Measurements from ENCODE around the gene RASA2. TPM values are rescaled to one million over a fixed set of nuclear protein-coding genes. Genes with fewer than 3 reads are reported as not detected.

Gene RASA2
- total and polyA plus RNA-seq, 2 experiments from 2014 or later: 6.2 to 12.6 TPM

GRCh38 chr3:141550926-141551665, 64.3 kb downstream of the RASA2 start:
- no peak for DNase-seq (ENCODE audit: low spot score)
- Histone ChIP-seq H3K27me3 (no peaks in the 10 kb centered on the region), H3K4me1 (ENCODE audit: insufficient read depth) (no peaks in the 10 kb centered on the region), H3K4me2 (no peak overlapping the region), H3K79me2 (no peaks in the 10 kb centered on the region), H4K20me1 (ENCODE audit: insufficient read depth, poor library complexity, severe bottlenecking) (no peaks in the 10 kb centered on the region), H2AFZ (no peak overlapping the region), H3K27ac (no peak overlapping the region), H3K36me3 (replicated peaks; ENCODE audit: insufficient read depth, low read depth) (no peaks in the 10 kb centered on the region), H3K9me2 (replicated peaks; ENCODE audit: insufficient read depth) (no peaks in the 10 kb centered on the region), H3K4me3 (no peak overlapping the region), H3K9me3 (ENCODE audit: low read depth) (peaks cover 11% of the 10 kb centered on the region)
- TF ChIP-seq EZH2 (IDR thresholded peaks at IDR 0.05; ENCODE audit: borderline replicate concordance) (no peak), CTCF (IDR thresholded peaks at IDR 0.05; ENCODE audit: poor library complexity) (no peak), EZH2phosphoT487 (IDR thresholded peaks at IDR 0.05; ENCODE audit: low read depth, severe bottlenecking, unreplicated experiment) (no peak)
- WGBS (ENCODE audit: low lambda C conversion rate, missing lambda C conversion rate): 93% methylated on average over 2 of the region's 2 CpGs

- Histone ChIP-seq H3K36me3 (replicated peaks; ENCODE audit: insufficient read depth, low read depth) (no peaks in the 10 kb centered on the region), H2AFZ (no peak overlapping the region), H3K9me3 (ENCODE audit: low read depth) (peaks cover under 1% of the 10 kb centered on the region), H3K79me2 (no peaks in the 10 kb centered on the region), H3K27me3 (no peaks in the 10 kb centered on the region), H3K4me2 (no peak overlapping the region), H4K20me1 (ENCODE audit: insufficient read depth, poor library complexity, severe bottlenecking) (no peaks in the 10 kb centered on the region), H3K4me3 (no peak overlapping the region), H3K9me2 (replicated peaks; ENCODE audit: insufficient read depth) (no peaks in the 10 kb centered on the region), H3K27ac (no peak overlapping the region), H3K4me1 (ENCODE audit: insufficient read depth) (peaks cover 5% of the 10 kb centered on the region)
- TF ChIP-seq EZH2 (IDR thresholded peaks at IDR 0.05; ENCODE audit: borderline replicate concordance): no peak
- TF ChIP-seq EZH2phosphoT487 (IDR thresholded peaks at IDR 0.05; ENCODE audit: low read depth, severe bottlenecking, unreplicated experiment): no peak
- no peak for TF ChIP-seq CTCF (IDR thresholded peaks at IDR 0.05; ENCODE audit: poor library complexity)
- 84% methylated on average over 2 of the region's 2 CpGs for WGBS (ENCODE audit: low lambda C conversion rate, missing lambda C conversion rate)
- DNase-seq (ENCODE audit: low spot score): no peak
Measured at GRCh38 chr3:141552440-141552991, 65.7 kb downstream of the RASA2 start.

GRCh38 chr3:141553055-141553454, 66.2 kb downstream of the RASA2 start:
- DNase-seq (ENCODE audit: low spot score): no peak
- H3K27ac ChIP-seq: no peak overlapping the region
- WGBS (ENCODE audit: low lambda C conversion rate, missing lambda C conversion rate): 96% methylated on average over 1 of the region's 1 CpG

More at GRCh38 chr3:141553055-141553454, 66.2 kb downstream of the RASA2 start:
- Histone ChIP-seq H3K4me2 (no peak overlapping the region), H4K20me1 (ENCODE audit: insufficient read depth, poor library complexity, severe bottlenecking) (no peaks in the 10 kb centered on the region), H3K36me3 (replicated peaks; ENCODE audit: insufficient read depth, low read depth) (no peaks in the 10 kb centered on the region), H3K4me3 (no peak overlapping the region), H3K4me1 (ENCODE audit: insufficient read depth) (peaks cover 8% of the 10 kb centered on the region), H3K9me3 (ENCODE audit: low read depth) (no peaks in the 10 kb centered on the region), H2AFZ (no peak overlapping the region), H3K79me2 (no peaks in the 10 kb centered on the region), H3K27me3 (no peaks in the 10 kb centered on the region), H3K9me2 (replicated peaks; ENCODE audit: insufficient read depth) (no peaks in the 10 kb centered on the region)
- no peak for TF ChIP-seq EZH2phosphoT487 (IDR thresholded peaks at IDR 0.05; ENCODE audit: low read depth, severe bottlenecking, unreplicated experiment)
- TF ChIP-seq CTCF (IDR thresholded peaks at IDR 0.05; ENCODE audit: poor library complexity): no peak
- TF ChIP-seq EZH2 (IDR thresholded peaks at IDR 0.05; ENCODE audit: borderline replicate concordance): no peak

All from hepatocyte (in vitro differentiated cells).